Gastrocnemius medialis (tissue), 4 donors: ENCODE data around the gene THOC5. TPM values are rescaled to one million over a fixed set of nuclear protein-coding genes. Genes with fewer than 3 reads are reported as not detected.

Experiments
- ATAC-seq, 2 donors: fragments of 150-250 bp; one replicate each; pipeline ENCODE4 v1.9.1; 2016
- DNase-seq, 2 donors: peaks; one replicate each; pipeline ENCODE4 v3.0.0-alpha.2; 2019
- H3K27ac ChIP-seq, 4 donors: fragments of 200-600 bp; sonication (generic); 1 replicate in 1 of 4; 2 replicates in 3 of 4; pipeline ENCODE4 v1.5.1; 2016 to 2018; ENCODE audit warnings: mild to moderate bottlenecking in 2 of 4, moderate library complexity in 1 of 4
- H3K27me3 ChIP-seq, 3 donors: fragments of 200-600 bp; sonication (generic) in 2 of 3; 1 replicate in 1 of 3; 2 replicates in 2 of 3; pipeline versions ENCODE4 v1.5.1 to v1.6.0; 2016 to 2019; ENCODE audit warnings: mild to moderate bottlenecking in 1 of 3, moderate library complexity in 1 of 3
- H3K36me3 ChIP-seq, 2 donors: fragments of 200-600 bp; sonication (generic) in 1 of 2; one replicate each; pipeline ENCODE4 v1.5.1; 2017 to 2018
- H3K4me1 ChIP-seq, 2 donors: fragments of 200-600 bp; sonication (generic) in 1 of 2; one replicate each; pipeline ENCODE4 v1.5.1; 2016 to 2017; ENCODE audit warnings: mild to moderate bottlenecking in 2 of 2
- H3K4me3 ChIP-seq, 4 donors: fragments of 200-600 bp; sonication (generic) in 3 of 4; 1 replicate in 1 of 4; 2 replicates in 3 of 4; pipeline ENCODE4 v1.5.1; 2016 to 2019; ENCODE audit warnings: mild to moderate bottlenecking in 2 of 4
- H3K9me3 ChIP-seq, 3 donors: fragments of 200-600 bp; sonication (generic) in 2 of 3; 1 replicate in 1 of 3; 2 replicates in 2 of 3; pipeline ENCODE4 v1.5.1; 2016 to 2019
- POLR2A ChIP-seq, 2 donors: fragments of 450-650 bp; IDR thresholded peaks; one replicate each; pipeline ENCODE4 v1.6.1; 2017; ENCODE audit warnings: antibody characterized with exemption in 2 of 2, mild to moderate bottlenecking in 2 of 2, moderate library complexity in 2 of 2
- in situ Hi-C, 4 donors: fragments of 200-750 bp; cut with MboI; loops; one replicate each; pipeline versions ENCODE4 v1.15.0 to v1.8.0; 2017; ENCODE audit warnings: low sequenced_read_pairs in 4 of 4
- intact Hi-C: fragments of 100-400 bp; cut with DNase I; formaldehyde crosslinking; loops from one replicate; pipeline ENCODE4 v1.15.1; 2023; ENCODE audit warnings: low total_unique reads
- total RNA-seq, 4 donors: library from RNA; depleted of rRNA; stranded (reverse); fragments of >200 nt; gene quantifications; one replicate each; pipeline versions ENCODE4 v1.1.0 to v1.2.3, GENCODE V29; 2016
- TF ChIP-seq, protein P1 (sequence below), 5 experiments: fragments of 450-650 bp in 3 of 5; fragments of 200-600 bp in 2 of 5; sonication (generic) in 2 of 5; IDR thresholded peaks in 4 of 5; conservative IDR thresholded peaks in 1 of 5; 1 replicate in 4 of 5; 2 replicates in 1 of 5; pipeline ENCODE4 v1.5.1; 2016 to 2019; ENCODE audit warnings: antibody characterized with exemption in 5 of 5, mild to moderate bottlenecking in 3 of 5, moderate library complexity in 3 of 5

The THOC5 gene
- total RNA-seq, 4 donors from 2014 or later = 38.4 to 71.4 (median 56.3) TPM

DNA sequence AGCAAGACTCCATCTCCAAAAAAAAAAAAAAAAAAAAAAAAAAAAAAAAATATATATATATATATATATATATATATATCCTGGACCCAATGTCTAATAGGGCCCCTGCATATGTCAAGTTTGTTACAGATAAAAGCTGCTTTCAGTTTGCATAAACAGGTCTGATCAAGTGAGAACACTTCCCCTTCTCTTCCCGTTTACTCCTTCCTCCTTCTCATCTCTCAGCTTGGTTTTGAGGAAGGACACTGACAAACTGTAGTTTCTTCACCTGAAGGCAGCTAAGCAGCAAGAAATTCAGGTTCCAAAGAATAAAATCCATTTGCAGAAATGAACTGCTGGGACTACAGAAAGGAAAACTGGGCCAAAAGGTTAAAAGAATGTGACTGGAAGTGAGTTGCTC is 11.7 kb downstream of the THOC5 start:
- Histone ChIP-seq H3K27me3 (no peaks in the 10 kb centered on the region), H3K36me3 (peaks cover 4 to 53% of the 10 kb centered on the region in 2 donors), H3K4me3 (no peak overlapping the region), H3K9me3 (no peaks in the 10 kb centered on the region), H3K4me1 (no peaks in the 10 kb centered on the region), H3K27ac (no peak overlapping the region)
- in situ Hi-C loops = loop anchor here in 1 of 4 donors (25.0 kb wide), 1 partner anchor 255 kb away; no protein-coding TSS in a partner anchor
- intact Hi-C loops = no loop called here
- ATAC-seq (no peak), DNase-seq (no peak)
- TF ChIP-seq, protein P1, sequence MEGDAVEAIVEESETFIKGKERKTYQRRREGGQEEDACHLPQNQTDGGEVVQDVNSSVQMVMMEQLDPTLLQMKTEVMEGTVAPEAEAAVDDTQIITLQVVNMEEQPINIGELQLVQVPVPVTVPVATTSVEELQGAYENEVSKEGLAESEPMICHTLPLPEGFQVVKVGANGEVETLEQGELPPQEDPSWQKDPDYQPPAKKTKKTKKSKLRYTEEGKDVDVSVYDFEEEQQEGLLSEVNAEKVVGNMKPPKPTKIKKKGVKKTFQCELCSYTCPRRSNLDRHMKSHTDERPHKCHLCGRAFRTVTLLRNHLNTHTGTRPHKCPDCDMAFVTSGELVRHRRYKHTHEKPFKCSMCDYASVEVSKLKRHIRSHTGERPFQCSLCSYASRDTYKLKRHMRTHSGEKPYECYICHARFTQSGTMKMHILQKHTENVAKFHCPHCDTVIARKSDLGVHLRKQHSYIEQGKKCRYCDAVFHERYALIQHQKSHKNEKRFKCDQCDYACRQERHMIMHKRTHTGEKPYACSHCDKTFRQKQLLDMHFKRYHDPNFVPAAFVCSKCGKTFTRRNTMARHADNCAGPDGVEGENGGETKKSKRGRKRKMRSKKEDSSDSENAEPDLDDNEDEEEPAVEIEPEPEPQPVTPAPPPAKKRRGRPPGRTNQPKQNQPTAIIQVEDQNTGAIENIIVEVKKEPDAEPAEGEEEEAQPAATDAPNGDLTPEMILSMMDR (IDR thresholded peaks at IDR 0.05 in 4 of 5, conservative IDR thresholded peaks at IDR 0.05 in 1 of 5) = no peak
- no peak for TF ChIP-seq POLR2A (IDR thresholded peaks at IDR 0.05)

DNA sequence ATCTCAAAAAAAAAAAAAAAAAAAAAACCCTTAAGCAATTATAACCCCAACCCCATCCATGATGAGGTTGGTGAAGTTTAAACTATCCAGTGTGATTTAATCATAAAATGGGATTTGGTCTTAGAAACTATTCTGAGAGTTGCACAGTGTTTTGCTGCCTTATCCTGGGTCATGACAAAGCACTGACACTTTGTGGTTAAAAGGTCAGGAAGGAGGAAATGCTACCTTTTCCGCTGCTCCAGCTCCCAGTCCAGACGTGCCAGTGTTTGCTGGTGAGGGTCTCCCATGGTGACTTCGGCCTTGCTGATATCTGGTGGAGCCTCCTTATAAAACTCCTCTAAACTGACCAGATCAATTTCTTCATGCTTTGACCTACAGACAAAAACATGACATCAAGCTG is 14.5 kb downstream of the THOC5 start:
- intact Hi-C loops (no loop called here), in situ Hi-C loops (loop anchor here in 1 of 4 donors (25.0 kb wide), 1 partner anchor 252 kb away; no protein-coding TSS in a partner anchor)
- Histone ChIP-seq H3K27ac (no peak overlapping the region), H3K27me3 (no peaks in the 10 kb centered on the region), H3K36me3 (peaks cover 4 to 72% of the 10 kb centered on the region in 2 donors), H3K9me3 (no peaks in the 10 kb centered on the region), H3K4me3 (no peak overlapping the region), H3K4me1 (no peaks in the 10 kb centered on the region)
- DNase-seq (no peak), ATAC-seq (no peak)
- no peak for TF ChIP-seq POLR2A (IDR thresholded peaks at IDR 0.05)
- TF ChIP-seq, protein P1 (IDR thresholded peaks at IDR 0.05 in 4 of 5, conservative IDR thresholded peaks at IDR 0.05 in 1 of 5) = no peak

DNA sequence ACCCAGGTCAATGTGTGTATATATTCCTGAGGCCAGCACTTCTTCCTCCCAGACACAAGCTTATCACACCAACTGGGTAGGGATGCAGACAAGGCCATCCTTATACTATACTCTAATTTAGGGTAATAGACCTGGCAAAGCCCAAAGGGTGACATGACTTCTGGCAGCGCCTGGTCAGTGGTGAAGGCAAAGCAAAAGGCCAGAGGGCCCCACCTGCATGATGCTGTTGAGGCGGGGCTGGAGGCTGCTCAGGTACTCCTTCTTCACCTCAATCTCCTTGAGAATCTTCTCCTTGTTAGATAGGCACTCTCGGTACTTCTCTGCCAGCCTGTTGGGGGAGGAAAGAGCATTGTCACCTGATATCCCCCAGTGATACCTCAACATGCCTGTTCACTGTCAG is 17.1 kb downstream of the THOC5 start:
- Histone ChIP-seq H3K27ac (no peak overlapping the region), H3K4me1 (no peaks in the 10 kb centered on the region), H3K27me3 (no peaks in the 10 kb centered on the region), H3K36me3 (peaks cover 4 to 87% of the 10 kb centered on the region in 2 donors), H3K9me3 (no peaks in the 10 kb centered on the region), H3K4me3 (no peak overlapping the region)
- no peak for ATAC-seq
- in situ Hi-C loops (loop anchor here in 1 of 4 donors (25.0 kb wide), 1 partner anchor 249 kb away; no protein-coding TSS in a partner anchor), intact Hi-C loops (no loop called here)
- DNase-seq = no peak
- TF ChIP-seq, protein P1 (IDR thresholded peaks at IDR 0.05 in 4 of 5, conservative IDR thresholded peaks at IDR 0.05 in 1 of 5) = no peak
- TF ChIP-seq POLR2A (IDR thresholded peaks at IDR 0.05) = no peak

DNA sequence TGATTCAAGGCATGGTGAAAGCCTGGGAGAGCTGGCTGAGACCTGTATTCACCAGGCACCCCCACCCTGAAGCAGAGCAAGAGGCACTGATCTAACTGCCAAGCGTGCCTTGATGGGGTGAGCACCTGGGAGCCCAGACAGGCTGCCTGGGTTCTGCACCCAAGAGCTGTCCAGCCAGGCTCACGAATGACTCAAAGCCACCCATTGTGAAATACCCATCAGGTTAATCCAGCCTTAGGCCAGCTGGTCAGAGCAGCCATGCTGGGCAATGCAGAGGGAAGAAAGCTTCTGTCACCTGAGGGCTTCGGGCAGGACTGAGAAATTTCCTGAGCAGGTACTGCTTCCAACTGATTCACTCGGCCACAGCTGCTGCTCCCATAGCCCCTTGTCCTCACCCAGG is 22.1 kb downstream of the THOC5 start:
- intact Hi-C loops (no loop called here), in situ Hi-C loops (loop anchor here in 1 of 4 donors (25.0 kb wide), 1 partner anchor 244 kb away; no protein-coding TSS in a partner anchor)
- Histone ChIP-seq H3K27ac (no peak overlapping the region), H3K9me3 (no peaks in the 10 kb centered on the region), H3K36me3 (peaks cover 0 to 81% of the 10 kb centered on the region in 2 donors), H3K4me3 (no peak overlapping the region), H3K4me1 (no peaks in the 10 kb centered on the region), H3K27me3 (no peaks in the 10 kb centered on the region)
- ATAC-seq (no peak), DNase-seq (no peak)
- TF ChIP-seq, protein P1 (IDR thresholded peaks at IDR 0.05 in 4 of 5, conservative IDR thresholded peaks at IDR 0.05 in 1 of 5) = no peak
- no peak for TF ChIP-seq POLR2A (IDR thresholded peaks at IDR 0.05)

DNA sequence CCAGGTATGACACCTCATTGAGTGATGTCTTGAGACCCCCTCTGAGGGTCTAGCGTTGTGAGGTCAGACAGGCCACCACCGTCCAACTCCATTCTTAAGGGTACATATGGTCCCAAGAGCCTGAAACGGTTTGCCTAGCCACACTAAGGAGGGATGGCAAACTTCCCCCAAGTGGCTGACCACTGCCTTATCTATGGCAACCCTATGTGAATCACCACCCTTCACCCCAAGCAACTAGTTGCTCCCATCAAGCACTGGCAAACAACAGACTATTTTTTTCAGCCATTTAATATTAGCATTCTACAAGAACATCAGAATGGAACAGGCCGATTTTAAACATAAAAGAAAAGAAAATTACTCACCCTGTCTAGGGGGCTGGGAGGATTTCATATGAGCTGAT is 22.8 kb downstream of the THOC5 start:
- no peak overlapping the region for H3K27ac ChIP-seq
- TF ChIP-seq, protein P1 (IDR thresholded peaks at IDR 0.05 in 4 of 5, conservative IDR thresholded peaks at IDR 0.05 in 1 of 5) = no peak
- TF ChIP-seq POLR2A (IDR thresholded peaks at IDR 0.05) = no peak
- no peak overlapping the region for H3K4me3 ChIP-seq
- peaks cover 0 to 81% of the 10 kb centered on the region in 2 donors for H3K36me3 ChIP-seq
- H3K9me3 ChIP-seq = no peaks in the 10 kb centered on the region
- H3K4me1 ChIP-seq = no peaks in the 10 kb centered on the region
- no peak for ATAC-seq
- in situ Hi-C loops = loop anchor here in 1 of 4 donors (25.0 kb wide), 1 partner anchor 243 kb away; no protein-coding TSS in a partner anchor
- DNase-seq = no peak
- no peaks in the 10 kb centered on the region for H3K27me3 ChIP-seq
- intact Hi-C loops = no loop called here
